HG03575 (cell line): ENCODE measurements around the gene PDAP1.
"Not testable (repeated sequence)": the region's sequence is repeated elsewhere in the genome, so short reads cannot be mapped to it uniquely, and the experiment has no call there.

ENCODE experiments used
- ATAC-seq: cut with Tn5 transposase; IDR thresholded peaks from one replicate; pipeline ENCODE4 v1.9.1; 2021; ENCODE audit not compliant: unreplicated experiment, insufficient number of reproducible peaks, low FRiP score; ENCODE audit errors: extremely low read depth

The PDAP1 gene

DNA sequence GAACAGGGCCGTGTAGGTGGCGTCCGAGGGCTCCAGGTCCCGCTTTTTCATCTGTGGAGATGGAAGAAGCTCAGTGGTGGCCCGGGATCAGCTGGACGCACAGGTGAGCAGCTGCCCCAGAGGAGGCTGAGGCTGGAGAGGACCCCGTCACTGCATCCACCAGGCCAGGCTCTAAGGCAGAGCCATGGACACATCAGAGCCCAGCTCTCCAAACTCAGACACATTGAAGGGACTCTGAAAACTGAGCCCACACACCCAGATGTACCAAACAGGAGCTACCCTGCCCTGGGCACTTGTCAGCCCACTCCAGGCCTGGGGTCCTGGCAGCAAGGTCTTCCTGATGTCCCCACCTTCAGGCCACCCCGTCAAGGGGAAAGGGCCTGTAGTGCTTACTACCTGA is 21.4 kb upstream of the PDAP1 start:
- no peak for ATAC-seq

DNA sequence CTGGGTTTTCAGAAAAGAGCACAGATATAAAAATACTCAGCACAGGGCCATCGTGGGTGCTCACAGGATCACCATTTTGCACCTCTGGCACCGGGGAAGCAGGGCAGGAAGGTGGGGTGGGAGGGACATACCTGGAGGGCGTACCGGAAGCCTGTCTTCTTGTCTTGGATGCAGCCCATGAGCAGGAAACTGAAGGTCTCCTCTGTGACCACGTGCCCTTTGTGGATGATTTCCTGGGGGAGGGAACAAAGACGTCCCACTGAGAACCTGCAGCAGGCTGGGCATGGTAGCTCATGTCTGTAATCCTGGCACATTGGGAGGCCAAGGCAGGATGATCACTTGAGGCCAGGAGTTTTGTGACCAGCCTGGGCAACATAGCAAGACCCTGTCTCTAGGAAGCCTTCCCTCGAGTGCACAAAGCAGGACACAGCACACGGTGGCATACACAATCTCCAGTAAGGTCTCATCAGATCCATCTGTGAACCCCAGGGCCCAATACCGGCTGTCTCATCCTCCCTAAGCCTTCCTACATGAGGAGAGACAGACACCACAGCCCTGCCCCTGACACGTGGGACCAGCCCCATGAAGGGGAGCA is 20.7 kb upstream of the PDAP1 start:
- no peak for ATAC-seq

DNA sequence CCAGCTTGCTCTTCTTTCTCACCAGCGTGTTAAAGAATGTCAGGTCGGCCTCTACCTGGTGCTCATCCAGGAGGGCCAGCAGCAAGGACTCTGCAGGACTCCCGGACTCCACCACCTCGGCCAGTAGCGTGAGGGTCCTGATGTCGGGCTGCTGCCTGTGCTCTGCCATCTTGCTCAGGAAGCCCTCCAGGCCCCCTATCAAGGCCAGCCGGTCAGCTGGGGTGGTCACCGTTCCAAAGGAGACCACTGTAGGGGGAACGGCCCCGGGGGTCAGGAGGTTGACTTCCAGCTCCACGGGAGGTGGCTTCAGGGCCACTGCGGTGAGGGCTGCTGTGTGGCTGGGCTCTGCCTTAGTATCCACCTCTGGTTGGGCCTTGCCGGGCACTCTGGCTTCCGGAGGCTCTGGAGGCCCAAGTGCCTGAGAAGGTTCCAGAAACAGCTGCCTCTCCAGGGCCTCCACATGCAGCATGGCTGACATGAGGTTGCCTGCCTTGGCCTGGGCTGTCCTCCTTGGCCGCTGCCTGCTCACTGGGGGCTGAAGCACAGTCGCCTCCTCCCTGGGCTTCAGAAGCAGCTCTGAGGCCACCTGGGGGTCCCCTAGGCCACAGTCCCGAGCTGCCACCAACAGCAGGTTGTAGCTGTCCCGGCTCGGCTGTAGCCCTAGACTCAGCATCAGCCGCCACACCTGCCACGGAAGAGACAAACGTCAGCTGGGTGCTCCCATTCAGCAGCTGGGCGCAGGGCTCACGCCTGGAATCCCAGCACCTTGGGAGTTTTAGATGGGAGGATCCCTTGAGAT is 16.7 kb upstream of the PDAP1 start:
- no peak for ATAC-seq

DNA sequence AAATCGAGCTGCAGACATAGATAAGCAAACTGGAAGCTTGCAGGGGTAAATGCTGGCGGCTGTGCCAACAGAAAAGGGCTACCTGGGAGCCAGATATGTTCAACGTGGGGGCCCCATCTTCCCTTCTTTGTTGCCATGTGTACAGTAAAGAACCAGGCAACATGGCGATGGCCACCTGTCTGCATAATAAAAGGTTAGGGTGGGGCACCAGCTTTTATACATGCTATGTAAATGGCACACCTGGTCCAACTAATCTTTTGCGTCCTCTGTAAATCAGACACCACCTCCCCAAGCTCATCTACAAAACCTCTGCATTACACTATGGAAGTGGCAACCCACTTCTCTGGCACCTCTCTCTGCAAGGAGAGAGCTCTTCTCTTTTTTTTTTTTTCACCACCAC is 14.2 kb upstream of the PDAP1 start:
- no peak for ATAC-seq

DNA sequence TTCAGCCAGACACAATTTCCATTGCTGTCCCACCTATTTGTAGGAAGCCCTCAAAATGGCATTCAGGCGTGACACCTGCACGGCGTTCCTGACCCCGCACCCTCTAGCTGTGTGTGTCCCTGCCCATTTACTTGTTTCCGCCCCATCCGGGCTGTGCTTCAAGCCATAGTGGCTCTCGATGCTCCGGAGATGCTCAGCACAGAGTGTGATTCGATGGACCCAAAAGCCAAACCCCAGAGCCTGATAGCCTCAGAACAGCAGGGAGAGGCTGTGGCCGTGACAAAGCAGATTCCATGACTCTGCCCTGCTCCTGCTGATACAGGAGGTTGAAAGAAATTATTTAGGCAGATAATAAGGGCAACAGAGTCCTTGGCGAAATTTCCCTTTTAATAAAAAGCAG is 13.8 kb upstream of the PDAP1 start:
- ATAC-seq: no peak

DNA sequence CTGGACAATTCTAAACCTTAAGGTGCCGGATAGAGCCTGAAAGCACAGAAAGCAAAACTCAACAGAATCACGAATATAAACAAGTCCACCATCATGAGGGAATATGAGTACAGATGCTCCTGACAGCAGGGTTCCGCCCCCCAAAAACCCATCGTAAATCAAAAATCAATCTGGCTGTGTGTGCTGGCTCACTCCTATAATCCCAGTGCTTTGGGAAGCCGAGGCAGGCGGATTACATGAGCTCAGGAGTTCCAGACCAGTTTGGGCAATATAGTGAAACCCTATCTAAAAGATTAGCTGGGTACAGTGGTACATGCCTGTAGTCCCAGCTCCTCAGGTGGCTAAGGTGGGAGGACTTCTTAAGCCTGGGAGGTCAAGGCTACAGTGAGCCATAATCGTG is 12.6 kb upstream of the PDAP1 start:
- ATAC-seq: no peak

DNA sequence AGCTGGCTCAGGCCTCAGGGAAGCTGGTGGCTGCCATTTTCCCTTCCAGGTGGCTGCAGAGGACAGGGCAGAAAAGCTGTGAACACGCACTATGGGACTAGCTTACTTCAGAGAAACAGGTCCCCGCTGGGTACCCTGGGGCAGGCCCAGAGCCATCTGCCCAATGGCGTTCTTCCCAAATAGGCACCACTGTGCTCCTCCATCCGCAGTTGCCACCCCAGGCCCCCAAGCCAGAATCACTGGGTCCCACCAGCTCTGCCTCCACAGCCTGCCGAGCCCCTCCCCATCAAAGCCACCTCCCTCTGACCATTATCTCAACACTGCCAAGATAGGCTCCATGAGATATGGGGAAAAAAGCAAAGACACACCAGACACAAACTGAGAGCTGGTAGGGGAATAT is 11.8 kb upstream of the PDAP1 start:
- ATAC-seq: no peak

DNA sequence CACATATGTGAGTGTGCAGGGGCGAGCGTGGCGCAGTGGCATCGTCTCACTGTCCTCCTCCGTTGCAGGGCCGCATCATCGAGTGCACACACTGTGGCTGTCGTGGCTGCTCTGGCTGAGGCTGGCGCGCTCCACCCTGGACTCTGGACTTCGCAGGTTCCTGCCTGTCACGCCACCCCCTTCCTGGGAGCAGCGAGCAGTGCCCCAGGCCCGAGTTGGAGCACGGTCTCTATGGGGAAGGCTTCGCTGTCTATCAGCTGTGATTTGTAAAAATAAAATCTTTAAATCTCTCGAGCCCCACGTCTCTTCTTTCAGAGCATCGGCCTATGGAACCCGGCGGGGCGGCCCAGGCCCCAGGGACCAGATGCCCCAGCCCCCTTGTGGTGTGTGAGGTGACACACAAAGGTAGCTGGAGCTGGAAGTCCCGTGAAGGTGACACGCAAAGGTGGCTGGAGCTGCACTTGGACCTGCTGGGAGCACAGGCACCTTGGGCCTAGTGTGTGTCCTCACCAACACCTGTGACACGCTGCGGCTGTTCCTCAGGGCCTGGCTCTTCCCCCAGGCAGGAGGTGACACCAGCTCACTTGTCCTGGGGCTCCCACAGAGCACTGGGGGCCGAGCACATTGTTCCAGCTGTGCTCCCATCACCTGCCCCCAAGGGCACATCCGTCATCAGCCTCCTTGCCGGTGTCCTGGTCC is 11.1 kb upstream of the PDAP1 start:
- ATAC-seq: no peak

DNA sequence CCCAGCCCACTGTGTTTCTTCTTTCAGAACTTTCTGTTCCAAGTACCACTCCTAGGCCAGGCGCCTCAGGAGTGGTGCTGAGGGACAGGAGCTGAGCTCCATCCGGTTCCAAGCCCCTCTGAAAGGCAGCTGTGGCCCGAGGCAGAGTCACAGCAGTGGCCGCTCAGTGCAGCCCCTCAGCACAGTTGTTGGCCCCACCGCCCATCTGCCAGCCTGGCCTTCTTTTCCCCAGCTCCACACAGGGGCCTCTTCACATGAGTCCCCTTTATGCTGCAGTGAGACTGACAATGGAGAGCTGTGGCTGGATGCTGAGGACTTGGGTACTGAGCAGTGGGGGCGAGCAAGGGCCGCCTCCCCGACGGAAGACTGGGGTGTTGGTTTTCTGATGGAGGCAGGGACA is 9.9 kb upstream of the PDAP1 start:
- ATAC-seq: no peak

DNA sequence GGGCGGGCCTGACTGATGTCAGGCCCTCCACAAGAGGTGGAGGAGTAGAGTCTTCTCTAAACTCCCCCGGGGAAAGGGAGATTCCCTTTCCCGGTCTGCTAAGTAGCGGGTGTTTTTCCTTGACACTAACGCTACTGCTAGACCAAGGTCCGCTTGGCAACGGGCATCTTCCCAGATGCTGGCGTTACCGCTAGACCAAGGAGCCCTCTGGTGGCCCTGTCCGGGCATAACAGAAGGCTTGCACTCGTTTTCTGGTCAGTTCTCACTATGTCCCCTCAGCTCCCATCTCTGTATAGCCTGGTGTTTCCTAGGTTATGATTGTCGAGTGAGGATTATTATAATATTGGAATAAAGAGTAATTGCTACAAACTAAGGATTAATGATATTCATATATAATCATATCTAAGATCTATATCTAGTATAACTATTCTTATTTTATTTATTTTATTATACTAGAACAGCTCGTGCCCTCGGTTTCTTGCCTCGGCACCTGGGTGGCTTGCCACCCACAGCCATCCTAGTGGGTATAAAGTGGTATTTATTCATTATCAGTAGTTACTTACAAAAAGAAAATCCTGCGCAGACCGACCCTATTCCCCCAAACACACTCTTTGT is 7.2 kb upstream of the PDAP1 start:
- not testable (repeated sequence) for ATAC-seq

DNA sequence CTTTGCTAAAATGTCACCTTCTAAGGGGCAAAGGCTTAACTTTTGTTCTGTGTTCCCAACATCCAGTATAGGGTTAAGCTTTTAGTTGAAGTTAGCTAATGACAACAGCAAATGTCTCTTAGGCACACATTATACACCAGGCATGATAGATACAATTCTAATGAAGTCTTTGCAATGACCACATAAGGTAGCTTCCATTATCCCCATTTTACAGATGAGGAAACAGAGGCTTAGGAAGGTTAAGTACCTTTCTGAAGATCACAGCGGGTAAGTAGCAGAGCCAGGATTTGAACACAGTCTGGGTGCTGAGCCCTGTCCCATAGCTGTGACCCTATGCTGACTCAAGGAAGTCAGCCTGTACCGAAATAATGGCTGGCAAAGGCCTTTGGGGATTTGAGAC is 2.2 kb upstream of the PDAP1 start:
- no peak for ATAC-seq

DNA sequence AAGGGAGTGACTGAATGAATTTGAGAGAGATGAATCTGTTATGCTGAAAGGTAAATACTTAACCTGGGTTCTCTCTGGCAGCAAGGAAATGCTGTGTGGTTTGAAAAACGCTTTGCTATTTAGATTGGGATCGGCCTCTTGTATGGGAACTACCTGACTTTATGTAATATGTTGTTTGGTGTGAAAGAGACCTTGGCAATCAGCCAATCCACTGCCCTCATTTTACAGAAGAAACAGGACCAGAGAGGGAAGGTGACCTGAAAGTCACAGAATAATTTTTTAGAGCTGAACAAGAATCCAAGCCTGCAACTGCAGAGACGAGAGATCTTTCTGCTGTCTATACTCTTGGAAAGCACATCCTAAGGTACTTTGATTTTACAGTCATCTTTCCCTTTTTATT is 1.4 kb upstream of the PDAP1 start:
- no peak for ATAC-seq

DNA sequence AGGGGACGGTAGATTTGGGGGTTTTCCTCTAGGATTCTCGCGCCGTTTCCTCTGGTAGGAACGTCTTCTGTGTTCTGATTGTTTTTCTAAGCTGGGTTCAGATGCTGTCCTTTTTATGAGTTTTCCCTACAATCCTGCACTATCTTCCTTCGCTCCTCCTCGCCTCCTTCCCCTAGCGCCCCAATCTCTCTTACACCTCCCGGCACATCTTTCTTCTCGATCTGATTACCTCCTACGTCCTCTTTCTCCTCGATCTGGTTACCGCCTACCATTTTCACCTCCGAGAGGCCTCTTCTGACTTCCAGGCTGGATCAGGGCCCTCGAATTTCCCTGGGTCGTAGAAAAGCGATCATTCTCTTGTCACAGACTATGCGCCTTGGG is 785 bp upstream of the PDAP1 start:
- ATAC-seq: no peak

DNA sequence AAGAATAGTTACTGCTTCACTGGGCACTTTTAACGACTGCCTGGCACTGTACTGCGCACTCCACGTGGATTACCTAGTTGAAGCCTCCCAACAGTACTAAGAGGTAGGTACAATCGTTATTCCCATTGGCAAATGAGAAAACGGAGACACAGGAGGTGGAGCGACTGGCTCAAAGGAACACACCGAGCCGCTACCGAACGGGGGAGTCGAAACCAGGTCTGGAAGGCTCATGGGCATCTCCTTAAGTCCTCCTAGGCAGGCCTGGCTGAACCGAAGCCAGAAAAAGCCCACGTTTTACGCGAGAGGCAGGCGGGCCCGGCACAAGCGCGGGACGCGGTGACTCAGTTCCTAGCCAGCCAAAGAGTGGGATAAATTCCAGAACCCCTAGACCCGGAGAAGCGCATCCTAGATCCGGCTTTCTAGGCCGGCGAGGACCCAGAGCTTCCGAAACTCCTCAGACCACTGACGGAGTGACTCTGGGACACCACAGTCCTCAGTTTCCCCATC is 472 bp downstream of the PDAP1 start:
- ATAC-seq: no peak

DNA sequence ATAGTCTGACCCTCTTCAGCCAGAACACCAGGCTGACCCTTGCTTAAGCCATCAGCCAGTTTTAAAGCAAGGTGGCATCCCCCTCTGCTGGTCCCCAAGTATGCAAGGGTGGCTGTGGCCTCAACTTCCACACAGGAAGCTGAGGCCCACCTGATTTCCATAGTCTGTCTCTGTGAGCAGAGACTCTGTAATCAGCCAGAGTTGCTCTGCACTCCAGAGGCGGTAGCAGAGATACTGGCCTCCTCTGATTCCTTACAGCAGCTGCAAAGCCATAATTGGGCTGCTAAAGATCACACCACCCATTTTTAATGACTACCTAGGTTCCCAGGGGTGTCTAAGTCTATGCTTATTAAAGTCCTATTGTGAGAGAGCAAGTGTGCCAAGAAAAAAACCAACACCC is 1.8 kb downstream of the PDAP1 start:
- no peak for ATAC-seq

DNA sequence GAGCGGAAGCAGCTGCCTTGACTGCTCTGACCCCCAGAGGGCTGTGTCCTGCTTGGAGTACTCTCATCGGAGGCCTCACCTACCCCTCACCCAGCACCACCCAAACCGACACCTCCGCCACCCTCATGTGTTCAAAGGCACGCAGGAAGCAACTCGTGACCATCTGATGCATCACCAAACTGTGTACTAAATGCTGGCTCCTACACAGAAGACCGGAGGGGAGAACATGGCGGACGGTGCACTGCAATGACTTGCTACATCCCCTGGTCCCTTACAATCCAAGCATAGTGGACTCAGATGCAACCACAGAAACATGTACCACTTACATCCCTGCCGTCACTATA is 3.4 kb downstream of the PDAP1 start:
- no peak for ATAC-seq

DNA sequence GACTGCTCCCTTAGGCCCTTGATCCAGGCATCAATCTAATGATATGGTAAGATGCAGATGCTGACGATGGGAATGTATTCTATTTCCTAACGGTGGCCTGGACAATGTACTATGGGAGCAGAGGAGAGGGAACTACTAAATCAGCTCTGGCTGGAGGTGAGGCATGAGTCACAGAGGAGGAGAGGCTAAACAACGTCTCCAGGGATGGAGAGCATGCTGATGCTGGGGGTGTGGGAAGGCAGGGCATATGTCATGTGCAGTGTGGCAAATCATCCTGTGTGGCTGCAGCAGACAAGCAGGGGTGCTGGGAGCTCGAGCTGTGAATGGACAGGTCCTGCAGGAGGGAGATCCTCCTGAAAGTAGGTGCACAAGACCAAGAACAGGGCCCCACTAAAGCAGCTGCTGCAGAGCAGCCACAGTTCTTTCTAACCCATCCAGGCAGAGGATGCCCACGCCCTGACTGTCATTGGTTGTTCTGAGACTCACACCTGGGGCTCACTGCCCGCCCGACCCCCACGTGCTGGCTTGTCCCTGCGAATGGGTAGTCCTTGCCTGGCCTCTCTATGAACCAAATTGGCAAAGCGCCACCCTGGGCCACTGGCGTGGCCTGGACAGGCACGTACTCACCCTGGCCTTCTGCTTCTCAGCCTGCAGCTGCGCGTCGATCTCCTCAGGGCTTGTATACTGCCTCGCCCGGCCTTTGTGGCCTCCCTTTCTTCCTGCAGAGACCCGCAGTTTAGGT is 4.0 kb downstream of the PDAP1 start:
- no peak for ATAC-seq

DNA sequence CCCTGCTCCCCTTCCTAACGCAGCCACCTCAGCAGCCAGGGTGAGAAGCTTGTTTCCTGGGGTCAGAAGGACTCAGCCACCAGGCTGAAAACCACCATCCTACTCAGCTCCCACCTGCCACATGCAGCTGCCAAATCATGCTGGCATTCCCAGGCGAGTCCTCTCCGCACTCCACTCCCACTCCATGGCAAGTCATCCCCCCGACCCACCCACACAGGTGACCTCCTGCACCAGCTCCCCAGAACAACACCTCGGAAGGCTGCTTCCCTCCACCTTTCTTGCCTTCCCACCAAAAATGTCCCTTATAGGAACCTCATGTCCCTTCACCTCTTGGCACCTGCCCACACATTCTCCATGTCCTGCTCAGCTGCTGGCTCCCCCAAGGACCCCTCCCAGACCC is 4.6 kb downstream of the PDAP1 start:
- no peak for ATAC-seq

DNA sequence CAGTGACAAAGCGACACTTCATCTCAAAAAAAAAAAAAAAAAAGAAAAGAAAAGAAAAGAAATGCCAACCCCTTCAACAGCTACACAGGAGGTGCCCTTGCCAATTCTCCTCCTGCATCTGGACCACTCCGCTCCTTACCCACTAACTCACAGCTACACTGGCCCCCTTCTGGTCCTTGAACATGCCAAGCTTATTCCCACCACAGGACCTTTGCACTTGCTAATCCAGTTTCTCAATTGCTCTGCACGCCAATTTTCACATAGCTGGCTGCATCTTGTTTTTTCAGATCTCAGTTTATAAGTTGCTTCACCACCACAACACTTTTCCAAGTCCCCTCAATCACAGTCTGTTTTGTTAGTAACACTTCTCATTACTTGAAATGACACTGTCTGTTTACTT is 5.5 kb downstream of the PDAP1 start:
- ATAC-seq: no peak
